Uterus (tissue), 2 donors: Measurements from ENCODE around the gene ISLR.

Source experiments
- CTCF ChIP-seq, 4 experiments: fragments of 200-600 bp in 2 of 4; fragments of 450-650 bp in 2 of 4; sonication (generic) in 2 of 4; IDR thresholded peaks; one replicate each; pipeline ENCODE4 v1.5.1; 2016 to 2019; ENCODE audit warnings: antibody characterized with exemption in 4 of 4, mild to moderate bottlenecking in 2 of 4, moderate library complexity in 1 of 4
- POLR2A ChIP-seq, 2 donors: fragments of 450-650 bp; IDR thresholded peaks; one replicate each; pipeline ENCODE4 v1.6.1; 2016; ENCODE audit warnings: antibody characterized with exemption in 2 of 2, mild to moderate bottlenecking in 1 of 2, moderate library complexity in 1 of 2

GRCh38 chr15:74180881-74181602, 7.5 kb downstream of the ISLR start:
- TF ChIP-seq POLR2A (IDR thresholded peaks at IDR 0.05), result no peak
- no peak for TF ChIP-seq CTCF (IDR thresholded peaks at IDR 0.05)
